ENCODE data around the gene PDE5A.

The PDE5A gene

DNA sequence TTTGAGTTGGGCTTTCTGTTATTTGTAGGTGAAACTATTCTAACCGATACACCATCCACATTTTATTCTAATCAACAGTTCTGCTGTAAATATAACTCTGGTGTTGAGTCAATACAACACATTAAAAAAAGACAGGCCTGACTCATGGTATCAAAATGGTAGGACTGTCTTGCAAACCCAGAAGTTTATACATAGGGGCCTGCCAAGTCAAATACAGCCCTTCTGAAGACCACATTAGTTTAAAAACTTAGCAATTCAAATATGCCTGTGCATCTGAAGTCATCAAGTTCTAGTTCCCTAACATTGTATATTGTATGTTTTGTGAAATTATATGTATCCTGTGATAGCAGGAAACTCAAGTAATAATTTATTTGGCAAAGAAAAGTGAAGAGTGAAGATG, 24.4 kb upstream of the PDE5A start:
- Histone ChIP-seq H3K27ac (ENCODE audit: extremely low read depth, low read depth, low read length) (no peak overlapping the region), H3K36me3 (ENCODE audit: control insufficient read depth in 2 of 2, insufficient read depth in 1 of 2, low read length in 2 of 2) (no peaks in the 10 kb centered on the region), H3K9me3 (ENCODE audit: control insufficient read depth, insufficient read depth, low read depth, low read length) (no peaks in the 10 kb centered on the region), H3K4me3 (ENCODE audit: low read depth, low read length) (no peak overlapping the region), H3K4me1 (ENCODE audit: control insufficient read depth, insufficient read depth, low read length) (no peaks in the 10 kb centered on the region; the same call in 1 of the 2 replicates)
- ChIA-PET POLR2A (no interaction called here), CTCF (no interaction called here)
- no peak for TF ChIP-seq ZNF654 (tag by site-specific recombination; IDR thresholded peaks at IDR 0.05; ENCODE audit: low read depth)
- no peak for TF ChIP-seq ZNF747 (tag by site-specific recombination; IDR thresholded peaks at IDR 0.05)
- no peak for TF ChIP-seq HOXD13 (CRISPR knock-in tag; IDR thresholded peaks at IDR 0.05; ENCODE audit: borderline replicate concordance)
- no peak for TF ChIP-seq ZNF596 (tag by site-specific recombination; IDR thresholded peaks at IDR 0.05)
- TF ChIP-seq OVOL3 (tag by site-specific recombination; IDR thresholded peaks at IDR 0.05) = no peak
- TF ChIP-seq ZNF791 (tag by site-specific recombination; IDR thresholded peaks at IDR 0.05) = no peak
- TF ChIP-seq, protein P1, sequence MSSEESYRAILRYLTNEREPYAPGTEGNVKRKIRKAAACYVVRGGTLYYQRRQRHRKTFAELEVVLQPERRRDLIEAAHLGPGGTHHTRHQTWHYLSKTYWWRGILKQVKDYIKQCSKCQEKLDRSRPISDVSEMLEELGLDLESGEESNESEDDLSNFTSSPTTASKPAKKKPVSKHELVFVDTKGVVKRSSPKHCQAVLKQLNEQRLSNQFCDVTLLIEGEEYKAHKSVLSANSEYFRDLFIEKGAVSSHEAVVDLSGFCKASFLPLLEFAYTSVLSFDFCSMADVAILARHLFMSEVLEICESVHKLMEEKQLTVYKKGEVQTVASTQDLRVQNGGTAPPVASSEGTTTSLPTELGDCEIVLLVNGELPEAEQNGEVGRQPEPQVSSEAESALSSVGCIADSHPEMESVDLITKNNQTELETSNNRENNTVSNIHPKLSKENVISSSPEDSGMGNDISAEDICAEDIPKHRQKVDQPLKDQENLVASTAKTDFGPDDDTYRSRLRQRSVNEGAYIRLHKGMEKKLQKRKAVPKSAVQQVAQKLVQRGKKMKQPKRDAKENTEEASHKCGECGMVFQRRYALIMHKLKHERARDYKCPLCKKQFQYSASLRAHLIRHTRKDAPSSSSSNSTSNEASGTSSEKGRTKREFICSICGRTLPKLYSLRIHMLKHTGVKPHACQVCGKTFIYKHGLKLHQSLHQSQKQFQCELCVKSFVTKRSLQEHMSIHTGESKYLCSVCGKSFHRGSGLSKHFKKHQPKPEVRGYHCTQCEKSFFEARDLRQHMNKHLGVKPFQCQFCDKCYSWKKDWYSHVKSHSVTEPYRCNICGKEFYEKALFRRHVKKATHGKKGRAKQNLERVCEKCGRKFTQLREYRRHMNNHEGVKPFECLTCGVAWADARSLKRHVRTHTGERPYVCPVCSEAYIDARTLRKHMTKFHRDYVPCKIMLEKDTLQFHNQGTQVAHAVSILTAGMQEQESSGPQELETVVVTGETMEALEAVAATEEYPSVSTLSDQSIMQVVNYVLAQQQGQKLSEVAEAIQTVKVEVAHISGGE (tag by site-specific recombination; conservative IDR thresholded peaks at IDR 0.05; ENCODE audit: low read depth) = no peak
- TF ChIP-seq, protein P2, sequence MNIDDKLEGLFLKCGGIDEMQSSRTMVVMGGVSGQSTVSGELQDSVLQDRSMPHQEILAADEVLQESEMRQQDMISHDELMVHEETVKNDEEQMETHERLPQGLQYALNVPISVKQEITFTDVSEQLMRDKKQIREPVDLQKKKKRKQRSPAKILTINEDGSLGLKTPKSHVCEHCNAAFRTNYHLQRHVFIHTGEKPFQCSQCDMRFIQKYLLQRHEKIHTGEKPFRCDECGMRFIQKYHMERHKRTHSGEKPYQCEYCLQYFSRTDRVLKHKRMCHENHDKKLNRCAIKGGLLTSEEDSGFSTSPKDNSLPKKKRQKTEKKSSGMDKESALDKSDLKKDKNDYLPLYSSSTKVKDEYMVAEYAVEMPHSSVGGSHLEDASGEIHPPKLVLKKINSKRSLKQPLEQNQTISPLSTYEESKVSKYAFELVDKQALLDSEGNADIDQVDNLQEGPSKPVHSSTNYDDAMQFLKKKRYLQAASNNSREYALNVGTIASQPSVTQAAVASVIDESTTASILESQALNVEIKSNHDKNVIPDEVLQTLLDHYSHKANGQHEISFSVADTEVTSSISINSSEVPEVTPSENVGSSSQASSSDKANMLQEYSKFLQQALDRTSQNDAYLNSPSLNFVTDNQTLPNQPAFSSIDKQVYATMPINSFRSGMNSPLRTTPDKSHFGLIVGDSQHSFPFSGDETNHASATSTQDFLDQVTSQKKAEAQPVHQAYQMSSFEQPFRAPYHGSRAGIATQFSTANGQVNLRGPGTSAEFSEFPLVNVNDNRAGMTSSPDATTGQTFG (tag by site-specific recombination; IDR thresholded peaks at IDR 0.05; ENCODE audit: borderline replicate concordance) = no peak
- TF ChIP-seq ZNF292 (tag by site-specific recombination; IDR thresholded peaks at IDR 0.05; ENCODE audit: borderline replicate concordance, low read depth) = no peak
- TF ChIP-seq ZNF837 (tag by site-specific recombination; IDR thresholded peaks at IDR 0.05) = no peak
- TF ChIP-seq ZNF530 (tag by site-specific recombination; IDR thresholded peaks at IDR 0.05; ENCODE audit: low read depth) = no peak
- no peak for TF ChIP-seq ZNF132 (tag by site-specific recombination; IDR thresholded peaks at IDR 0.05; ENCODE audit: borderline replicate concordance)
- no peak for TF ChIP-seq ZNF248 (tag by site-specific recombination; IDR thresholded peaks at IDR 0.05)
- TF ChIP-seq ZBTB48 (tag by site-specific recombination; IDR thresholded peaks at IDR 0.05) = no peak
- TF ChIP-seq, protein P3, sequence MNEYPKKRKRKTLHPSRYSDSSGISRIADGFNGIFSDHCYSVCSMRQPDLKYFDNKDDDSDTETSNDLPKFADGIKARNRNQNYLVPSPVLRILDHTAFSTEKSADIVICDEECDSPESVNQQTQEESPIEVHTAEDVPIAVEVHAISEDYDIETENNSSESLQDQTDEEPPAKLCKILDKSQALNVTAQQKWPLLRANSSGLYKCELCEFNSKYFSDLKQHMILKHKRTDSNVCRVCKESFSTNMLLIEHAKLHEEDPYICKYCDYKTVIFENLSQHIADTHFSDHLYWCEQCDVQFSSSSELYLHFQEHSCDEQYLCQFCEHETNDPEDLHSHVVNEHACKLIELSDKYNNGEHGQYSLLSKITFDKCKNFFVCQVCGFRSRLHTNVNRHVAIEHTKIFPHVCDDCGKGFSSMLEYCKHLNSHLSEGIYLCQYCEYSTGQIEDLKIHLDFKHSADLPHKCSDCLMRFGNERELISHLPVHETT (tag by site-specific recombination; IDR thresholded peaks at IDR 0.05) = no peak
- no peak for TF ChIP-seq IKZF3 (tag by site-specific recombination; IDR thresholded peaks at IDR 0.05)
- TF ChIP-seq, protein P4, sequence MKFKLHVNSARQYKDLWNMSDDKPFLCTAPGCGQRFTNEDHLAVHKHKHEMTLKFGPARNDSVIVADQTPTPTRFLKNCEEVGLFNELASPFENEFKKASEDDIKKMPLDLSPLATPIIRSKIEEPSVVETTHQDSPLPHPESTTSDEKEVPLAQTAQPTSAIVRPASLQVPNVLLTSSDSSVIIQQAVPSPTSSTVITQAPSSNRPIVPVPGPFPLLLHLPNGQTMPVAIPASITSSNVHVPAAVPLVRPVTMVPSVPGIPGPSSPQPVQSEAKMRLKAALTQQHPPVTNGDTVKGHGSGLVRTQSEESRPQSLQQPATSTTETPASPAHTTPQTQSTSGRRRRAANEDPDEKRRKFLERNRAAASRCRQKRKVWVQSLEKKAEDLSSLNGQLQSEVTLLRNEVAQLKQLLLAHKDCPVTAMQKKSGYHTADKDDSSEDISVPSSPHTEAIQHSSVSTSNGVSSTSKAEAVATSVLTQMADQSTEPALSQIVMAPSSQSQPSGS (tag by site-specific recombination; IDR thresholded peaks at IDR 0.05; ENCODE audit: low read depth) = no peak
- TF ChIP-seq, protein P5, sequence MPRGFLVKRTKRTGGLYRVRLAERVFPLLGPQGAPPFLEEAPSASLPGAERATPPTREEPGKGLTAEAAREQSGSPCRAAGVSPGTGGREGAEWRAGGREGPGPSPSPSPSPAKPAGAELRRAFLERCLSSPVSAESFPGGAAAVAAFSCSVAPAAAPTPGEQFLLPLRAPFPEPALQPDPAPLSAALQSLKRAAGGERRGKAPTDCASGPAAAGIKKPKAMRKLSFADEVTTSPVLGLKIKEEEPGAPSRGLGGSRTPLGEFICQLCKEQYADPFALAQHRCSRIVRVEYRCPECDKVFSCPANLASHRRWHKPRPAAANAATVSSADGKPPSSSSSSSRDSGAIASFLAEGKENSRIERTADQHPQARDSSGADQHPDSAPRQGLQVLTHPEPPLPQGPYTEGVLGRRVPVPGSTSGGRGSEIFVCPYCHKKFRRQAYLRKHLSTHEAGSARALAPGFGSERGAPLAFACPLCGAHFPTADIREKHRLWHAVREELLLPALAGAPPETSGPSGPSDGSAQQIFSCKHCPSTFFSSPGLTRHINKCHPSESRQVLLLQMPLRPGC (tag by site-specific recombination; IDR thresholded peaks at IDR 0.05) = no peak
- TF ChIP-seq, protein P6, sequence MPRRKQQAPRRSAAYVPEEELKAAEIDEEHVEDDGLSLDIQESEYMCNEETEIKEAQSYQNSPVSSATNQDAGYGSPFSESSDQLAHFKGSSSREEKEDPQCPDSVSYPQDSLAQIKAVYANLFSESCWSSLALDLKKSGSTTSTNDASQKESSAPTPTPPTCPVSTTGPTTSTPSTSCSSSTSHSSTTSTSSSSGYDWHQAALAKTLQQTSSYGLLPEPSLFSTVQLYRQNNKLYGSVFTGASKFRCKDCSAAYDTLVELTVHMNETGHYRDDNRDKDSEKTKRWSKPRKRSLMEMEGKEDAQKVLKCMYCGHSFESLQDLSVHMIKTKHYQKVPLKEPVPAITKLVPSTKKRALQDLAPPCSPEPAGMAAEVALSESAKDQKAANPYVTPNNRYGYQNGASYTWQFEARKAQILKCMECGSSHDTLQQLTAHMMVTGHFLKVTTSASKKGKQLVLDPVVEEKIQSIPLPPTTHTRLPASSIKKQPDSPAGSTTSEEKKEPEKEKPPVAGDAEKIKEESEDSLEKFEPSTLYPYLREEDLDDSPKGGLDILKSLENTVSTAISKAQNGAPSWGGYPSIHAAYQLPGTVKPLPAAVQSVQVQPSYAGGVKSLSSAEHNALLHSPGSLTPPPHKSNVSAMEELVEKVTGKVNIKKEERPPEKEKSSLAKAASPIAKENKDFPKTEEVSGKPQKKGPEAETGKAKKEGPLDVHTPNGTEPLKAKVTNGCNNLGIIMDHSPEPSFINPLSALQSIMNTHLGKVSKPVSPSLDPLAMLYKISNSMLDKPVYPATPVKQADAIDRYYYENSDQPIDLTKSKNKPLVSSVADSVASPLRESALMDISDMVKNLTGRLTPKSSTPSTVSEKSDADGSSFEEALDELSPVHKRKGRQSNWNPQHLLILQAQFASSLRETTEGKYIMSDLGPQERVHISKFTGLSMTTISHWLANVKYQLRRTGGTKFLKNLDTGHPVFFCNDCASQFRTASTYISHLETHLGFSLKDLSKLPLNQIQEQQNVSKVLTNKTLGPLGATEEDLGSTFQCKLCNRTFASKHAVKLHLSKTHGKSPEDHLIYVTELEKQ (tag by site-specific recombination; IDR thresholded peaks at IDR 0.05; ENCODE audit: borderline replicate concordance) = no peak

Measured in HEK293 (cell line).